Body of pancreas (tissue), 4 donors: ENCODE data around the gene RPS6KB2. TPM values are rescaled to one million over a fixed set of nuclear protein-coding genes. Genes with fewer than 3 reads are reported as not detected.

Source experiments
- ATAC-seq: fragments of 150-250 bp; one replicate; pipeline ENCODE4 v1.9.1; 2016
- DNase-seq, 4 donors: peaks; one replicate each; pipeline ENCODE4 v3.0.0-alpha.2; 2019
- H3K27ac ChIP-seq, 4 donors: fragments of 200-600 bp; sonication (generic); 1 replicate in 3 of 4; 2 replicates in 1 of 4; pipeline versions ENCODE4 v1.5.1 to v1.6.1; 2016 to 2019; ENCODE audit warnings: mild to moderate bottlenecking in 1 of 4, mixed read lengths in 1 of 4, moderate library complexity in 1 of 4
- H3K27me3 ChIP-seq, 2 donors: fragments of 200-600 bp; sonication (generic); one replicate each; pipeline ENCODE4 v1.6.0; 2016; ENCODE audit warnings: mild to moderate bottlenecking in 1 of 2
- H3K36me3 ChIP-seq, 2 donors: fragments of 200-600 bp; sonication (generic); replicated peaks in 1 of 2; 2 replicates each; pipeline ENCODE4 v1.5.1; 2016; ENCODE audit warnings: low read depth in 2 of 2; ENCODE audit not compliant: insufficient read depth in 1 of 2
- H3K4me1 ChIP-seq: fragments of 200-600 bp; sonication (generic); one replicate; pipeline ENCODE4 v1.6.0; 2016
- H3K4me3 ChIP-seq, 2 donors: fragments of 200-600 bp; sonication (generic); 1 replicate in 1 of 2; 2 replicates in 1 of 2; pipeline ENCODE4 v1.5.1; 2016 to 2019
- H3K9me3 ChIP-seq, 3 donors: fragments of 200-600 bp; sonication (generic); 1 replicate in 2 of 3; 2 replicates in 1 of 3; pipeline ENCODE4 v1.5.1; 2016
- CTCF ChIP-seq, 7 experiments: fragments of 450-650 bp in 4 of 7; fragments of 200-600 bp in 3 of 7; sonication (generic) in 3 of 7; IDR thresholded peaks; one replicate each; pipeline ENCODE4 v1.5.1; 2016 to 2019; ENCODE audit warnings: antibody characterized with exemption in 7 of 7
- POLR2A ChIP-seq, 3 donors: fragments of 450-650 bp; IDR thresholded peaks; one replicate each; pipeline ENCODE4 v1.6.1; 2016; ENCODE audit warnings: antibody characterized with exemption in 3 of 3, mild to moderate bottlenecking in 2 of 3
- WGBS, 2 donors: methylation state at CpG; one replicate each; pipeline ENCODE4 v1.1.5; 2017; 5-methylcytosine and 5-hydroxymethylcytosine counted together
- intact Hi-C: fragments of 100-400 bp; cut with DNase I; formaldehyde crosslinking; loops from one replicate; pipeline ENCODE4 v1.15.1; 2023
- total RNA-seq, 2 donors: library from RNA; depleted of rRNA; stranded (reverse); fragments of >200 nt; gene quantifications; one replicate each; pipeline ENCODE4 v1.1.0, GENCODE V29; 2016

Gene RPS6KB2
- total RNA-seq, 2 donors from 2014 or later: 34.9 to 36.1 TPM

DNA sequence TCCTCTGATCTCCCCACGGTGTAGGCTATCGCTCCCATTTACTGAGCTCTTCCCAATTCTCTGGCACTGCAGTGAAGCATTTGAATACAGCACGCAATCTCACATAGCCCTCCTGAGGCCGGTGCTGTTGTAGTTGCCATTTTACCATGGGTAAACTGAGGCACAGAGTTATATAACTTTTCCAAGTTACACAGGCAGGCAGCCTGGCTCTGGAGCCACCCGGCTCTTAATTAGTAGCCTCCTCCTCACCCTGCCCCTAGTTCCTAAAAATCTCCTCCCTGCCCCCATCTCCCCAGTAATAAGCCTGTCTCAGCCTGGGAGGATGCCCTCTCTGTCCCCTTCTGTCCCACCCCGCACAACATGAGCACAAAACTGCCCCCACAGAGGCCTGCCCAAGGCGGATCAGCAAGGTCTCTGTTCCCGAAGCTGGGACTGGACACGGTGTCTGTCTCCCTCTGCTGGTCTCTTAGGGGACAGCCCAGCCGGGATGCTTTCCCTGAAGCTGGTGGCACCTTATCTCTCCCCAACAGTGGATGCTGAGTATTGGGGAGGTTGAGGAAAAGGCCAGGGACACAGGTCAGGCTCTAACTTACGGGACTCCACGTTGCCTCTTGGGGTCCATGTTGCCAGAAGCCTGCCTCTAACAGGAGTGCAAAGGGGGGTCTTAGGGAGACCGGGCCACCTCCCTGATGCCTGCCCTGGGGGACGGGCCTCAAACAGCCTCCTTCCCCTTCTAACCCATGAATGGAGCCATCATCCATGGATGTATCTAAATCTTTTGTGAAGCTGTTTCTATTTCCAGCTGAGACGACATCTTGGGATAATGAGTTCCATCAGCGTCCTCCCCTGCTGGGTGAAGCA is 45.8 kb upstream of the RPS6KB2 start:
- Histone ChIP-seq H3K27me3 (no peaks in the 10 kb centered on the region), H3K36me3 (no peaks in the 10 kb centered on the region), H3K27ac (no peak overlapping the region), H3K9me3 (no peaks in the 10 kb centered on the region), H3K4me3 (no peak overlapping the region), H3K4me1 (no peaks in the 10 kb centered on the region)
- peak; percentile 92 to 98 (median 97) for TF ChIP-seq CTCF (IDR thresholded peaks at IDR 0.05)
- no peak for TF ChIP-seq POLR2A (IDR thresholded peaks at IDR 0.05)
- 37 to 40% methylated on average over 16 of the region's 16 CpGs for WGBS, 2 donors
- ATAC-seq (peak; percentile 88), DNase-seq (peak; percentile 82 to 85 (median 84))
- intact Hi-C loops: loop anchor here (5.0 kb wide), 1 partner anchor 35 kb away; no protein-coding TSS in a partner anchor

- 46 to 50% methylated on average over 3 of the region's 3 CpGs for WGBS, 2 donors
- Histone ChIP-seq H3K27me3 (no peaks in the 10 kb centered on the region), H3K27ac (peak overlapping the region in 1 of 4 donors; percentile 35), H3K9me3 (no peaks in the 10 kb centered on the region), H3K4me1 (no peaks in the 10 kb centered on the region), H3K36me3 (no peaks in the 10 kb centered on the region), H3K4me3 (no peak overlapping the region)
- intact Hi-C loops: loop anchor here (5.0 kb wide), 2 partner anchors 38 to 123 kb away; no protein-coding TSS in a partner anchor
- ATAC-seq: peak; percentile 47
- DNase-seq: peak in 3 of 4 donors; percentile 58 to 70 (median 62)
- TF ChIP-seq POLR2A (IDR thresholded peaks at IDR 0.05): no peak
- TF ChIP-seq CTCF (IDR thresholded peaks at IDR 0.05): no peak
Observed at GRCh38 chr11:67384851-67385366, 43.4 kb upstream of the RPS6KB2 start.

- Histone ChIP-seq H3K27ac (no peak overlapping the region), H3K27me3 (no peaks in the 10 kb centered on the region)
- TF ChIP-seq CTCF (IDR thresholded peaks at IDR 0.05): no peak
- no peak for TF ChIP-seq POLR2A (IDR thresholded peaks at IDR 0.05)
Observed at GRCh38 chr11:67387069-67387468, 41.2 kb upstream of the RPS6KB2 start.

DNA sequence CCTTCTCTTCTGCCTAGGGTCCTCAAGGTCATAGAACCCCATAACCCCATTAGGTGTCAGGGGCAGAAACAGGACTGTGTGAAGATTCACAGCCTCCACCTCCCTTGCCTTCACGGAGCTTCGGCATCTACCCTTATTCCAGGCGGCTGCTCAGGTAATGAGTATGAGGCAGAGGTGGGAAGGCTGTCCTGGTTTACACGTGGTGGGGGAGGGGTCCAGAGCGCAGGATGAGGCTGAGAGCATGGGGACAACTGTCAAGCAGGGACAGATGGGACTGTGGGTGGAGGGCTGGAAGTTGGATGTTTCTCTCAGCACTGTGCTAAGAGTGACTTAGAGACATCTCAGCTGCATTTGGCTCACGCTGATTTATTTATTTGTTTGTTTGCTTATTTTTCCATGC is 40.8 kb upstream of the RPS6KB2 start:
- intact Hi-C loops: loop anchor here (5.0 kb wide), 1 partner anchor 125 kb away; no protein-coding TSS in a partner anchor
- no peaks in the 10 kb centered on the region for H3K27me3 ChIP-seq
- DNase-seq (no peak), ATAC-seq (no peak)
- H3K36me3 ChIP-seq: no peaks in the 10 kb centered on the region
- H3K4me3 ChIP-seq: no peak overlapping the region
- TF ChIP-seq POLR2A (IDR thresholded peaks at IDR 0.05): no peak
- TF ChIP-seq CTCF (IDR thresholded peaks at IDR 0.05): no peak
- peaks cover 15% of the 10 kb centered on the region for H3K4me1 ChIP-seq
- H3K9me3 ChIP-seq: no peaks in the 10 kb centered on the region
- 60 to 63% methylated on average over 6 of the region's 6 CpGs for WGBS, 2 donors
- no peak overlapping the region for H3K27ac ChIP-seq

More at GRCh38 chr11:67387069-67387468, 41.2 kb upstream of the RPS6KB2 start:
- intact Hi-C loops: loop anchor here (5.0 kb wide), 1 partner anchor 125 kb away; no protein-coding TSS in a partner anchor
- ATAC-seq (no peak), DNase-seq (no peak)
- Histone ChIP-seq H3K4me3 (no peak overlapping the region), H3K36me3 (no peaks in the 10 kb centered on the region), H3K4me1 (peaks cover 10% of the 10 kb centered on the region), H3K9me3 (no peaks in the 10 kb centered on the region)
- whole genome bisulfite sequencing, 2 donors: 38 to 40% methylated on average over 4 to 9 of the region's 9 CpGs
